ENCODE results near the gene PCDHGA1.
"Not testable (repeated sequence)": the region's sequence is repeated elsewhere in the genome, so short reads cannot be mapped to it uniquely, and the experiment has no call there.

PCDHGA1 gene

GRCh38 chr5:141349917-141350619 is 19.8 kb downstream of the PCDHGA1 start, which contains the start of gene PCDHGB1:
PCDHGB1 (plus strand) TSS chr5:141350099; CDS start chr5:141350261, 162 bp downstream.
- no peak for DNase-seq (ENCODE audit: low read depth)

GRCh38 chr5:141351591-141351990 is 21.3 kb downstream of the PCDHGA1 start:
- DNase-seq (ENCODE audit: low read depth) = no peak

- DNase-seq (ENCODE audit: low read depth) = no peak
These were observed 24.7 kb downstream of the PCDHGA1 start, which contains the start of gene PCDHGA4 for GRCh38 chr5:141354900-141355469. PCDHGA4 (plus strand) TSS chr5:141355021; CDS start chr5:141355108, 87 bp downstream.

- DNase-seq (ENCODE audit: low read depth) = no peak
These were observed 25.3 kb downstream of the PCDHGA1 start for GRCh38 chr5:141355641-141356040.

GRCh38 chr5:141356133-141356532 is 25.8 kb downstream of the PCDHGA1 start:
- DNase-seq (ENCODE audit: low read depth) = no peak

GRCh38 chr5:141356950-141357349 is 26.6 kb downstream of the PCDHGA1 start:
- DNase-seq (ENCODE audit: low read depth) = no peak

GRCh38 chr5:141359790-141360426 is 29.6 kb downstream of the PCDHGA1 start, which contains the start of gene PCDHGB2:
PCDHGB2 (plus strand) TSS chr5:141359994; CDS start chr5:141360136, 142 bp downstream.
- no peak for DNase-seq (ENCODE audit: low read depth)

- DNase-seq (ENCODE audit: low read depth) = no peak
These were observed 30.4 kb downstream of the PCDHGA1 start for GRCh38 chr5:141360685-141361084.

- no peak for DNase-seq (ENCODE audit: low read depth)
These were observed 32.4 kb downstream of the PCDHGA1 start for GRCh38 chr5:141362719-141363118.

GRCh38 chr5:141363952-141364660 is 33.8 kb downstream of the PCDHGA1 start, which contains the start of gene PCDHGA5:
PCDHGA5 (plus strand) TSS chr5:141364162; CDS start chr5:141364331, 169 bp downstream.
- no peak for DNase-seq (ENCODE audit: low read depth)

GRCh38 chr5:141366016-141366896 is 35.9 kb downstream of the PCDHGA1 start:
- DNase-seq (ENCODE audit: low read depth) = no peak

- no peak for DNase-seq (ENCODE audit: low read depth)
These were observed 39.9 kb downstream of the PCDHGA1 start, which contains the start of gene PCDHGB3 for GRCh38 chr5:141369994-141370848. PCDHGB3 (plus strand) TSS chr5:141370242; CDS start chr5:141370395, 153 bp downstream.

- DNase-seq (ENCODE audit: low read depth) = no peak
These were observed 41.5 kb downstream of the PCDHGA1 start for GRCh38 chr5:141371572-141372475.

- no peak for DNase-seq (ENCODE audit: low read depth)
These were observed 43.5 kb downstream of the PCDHGA1 start, which contains the start of gene PCDHGA6 for GRCh38 chr5:141373673-141374317. PCDHGA6 (plus strand) TSS chr5:141373891; CDS start chr5:141374084, 193 bp downstream.

GRCh38 chr5:141374627-141375026 is 44.3 kb downstream of the PCDHGA1 start:
- no peak for DNase-seq (ENCODE audit: low read depth)

- not testable (repeated sequence) for DNase-seq (ENCODE audit: low read depth)
These were observed 45.3 kb downstream of the PCDHGA1 start for GRCh38 chr5:141375444-141376155.

GRCh38 chr5:141382469-141383294 is 52.4 kb downstream of the PCDHGA1 start, which contains the start of gene PCDHGA7:
PCDHGA7 (plus strand) TSS chr5:141382742; CDS start chr5:141382900, 158 bp downstream.
- DNase-seq (ENCODE audit: low read depth) = no peak

Data from stimulated activated CD8-positive, alpha-beta memory T cell treated with anti-CD3 and anti-CD28 coated beads, Interleukin-12 subunit alpha, Interleukin-12 subunit beta, amount 100 ng/mL, for 1 hour (primary cell).